GM19438 (cell line): ENCODE measurements around the gene CORO1A.
"Not testable (repeated sequence)": the region's sequence is repeated elsewhere in the genome, so short reads cannot be mapped to it uniquely, and the experiment has no call there.

Experiments
- ATAC-seq: cut with Tn5 transposase; IDR thresholded peaks from one replicate; pipeline ENCODE4 v1.9.1; 2021; ENCODE audit warnings: low read depth; ENCODE audit not compliant: unreplicated experiment

CORO1A gene

DNA sequence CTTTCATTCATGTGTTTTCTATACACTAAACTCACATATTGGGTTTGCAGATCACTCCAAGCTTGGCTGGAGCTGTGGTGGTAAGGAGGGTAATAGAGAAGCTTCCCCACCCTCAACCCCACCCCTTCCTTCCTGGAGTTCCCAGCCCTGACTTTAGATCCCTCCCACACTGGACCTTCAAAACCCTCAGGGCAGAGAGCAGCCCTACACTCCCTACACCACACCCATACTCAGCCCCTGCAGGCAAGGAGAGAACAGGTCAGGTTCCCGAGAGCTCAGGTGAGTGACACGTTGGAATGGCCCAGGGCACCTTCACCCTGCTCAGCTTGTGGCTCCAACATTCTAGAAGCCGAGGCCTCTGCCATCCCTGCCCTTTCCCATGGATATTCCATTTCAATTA, 15.6 kb downstream of the CORO1A start, which contains the start of gene SULT1A3:
TSS of gene SULT1A3 (plus strand) at position 207 of the 400 bp plus-strand sequence. CDS start 1,474 bp downstream, outside the sequence.
- ATAC-seq = not testable (repeated sequence)

DNA sequence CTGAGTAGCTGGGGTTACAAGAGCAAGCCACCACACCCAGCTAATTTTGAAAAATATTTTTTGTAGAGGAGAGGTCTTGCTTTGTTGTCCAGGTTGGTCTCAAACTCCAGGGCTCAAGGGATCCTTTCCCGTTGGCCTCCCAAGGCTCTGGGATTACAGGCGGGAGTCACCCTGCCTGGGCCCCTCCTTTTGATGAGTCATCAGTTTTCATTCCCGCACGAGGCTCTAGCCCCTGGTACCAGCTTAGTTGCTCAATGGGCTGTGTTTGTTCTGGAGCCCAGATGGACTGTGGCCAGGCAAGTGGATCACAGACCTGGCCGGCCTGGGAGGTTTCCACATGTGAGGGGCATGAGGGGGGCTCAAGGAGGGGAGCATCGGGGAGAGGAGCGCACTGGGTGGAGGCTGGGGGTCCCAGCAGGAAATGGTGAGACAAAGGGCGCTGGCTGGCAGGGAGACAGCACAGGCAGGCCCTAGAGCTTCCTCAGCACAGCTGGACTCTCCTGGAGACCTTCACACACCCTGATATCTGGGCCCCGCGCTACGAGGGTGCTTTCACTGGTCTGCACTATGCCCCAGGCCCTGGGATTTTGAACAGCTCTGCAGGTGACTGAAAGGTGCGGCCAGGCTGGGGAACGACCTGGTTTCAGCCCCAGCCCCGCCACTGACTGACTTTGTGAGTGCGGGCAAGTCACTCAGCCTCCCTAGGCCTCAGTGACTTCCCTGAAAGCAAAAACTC, 16.4 kb downstream of the CORO1A start:
- ATAC-seq = not testable (repeated sequence)

DNA sequence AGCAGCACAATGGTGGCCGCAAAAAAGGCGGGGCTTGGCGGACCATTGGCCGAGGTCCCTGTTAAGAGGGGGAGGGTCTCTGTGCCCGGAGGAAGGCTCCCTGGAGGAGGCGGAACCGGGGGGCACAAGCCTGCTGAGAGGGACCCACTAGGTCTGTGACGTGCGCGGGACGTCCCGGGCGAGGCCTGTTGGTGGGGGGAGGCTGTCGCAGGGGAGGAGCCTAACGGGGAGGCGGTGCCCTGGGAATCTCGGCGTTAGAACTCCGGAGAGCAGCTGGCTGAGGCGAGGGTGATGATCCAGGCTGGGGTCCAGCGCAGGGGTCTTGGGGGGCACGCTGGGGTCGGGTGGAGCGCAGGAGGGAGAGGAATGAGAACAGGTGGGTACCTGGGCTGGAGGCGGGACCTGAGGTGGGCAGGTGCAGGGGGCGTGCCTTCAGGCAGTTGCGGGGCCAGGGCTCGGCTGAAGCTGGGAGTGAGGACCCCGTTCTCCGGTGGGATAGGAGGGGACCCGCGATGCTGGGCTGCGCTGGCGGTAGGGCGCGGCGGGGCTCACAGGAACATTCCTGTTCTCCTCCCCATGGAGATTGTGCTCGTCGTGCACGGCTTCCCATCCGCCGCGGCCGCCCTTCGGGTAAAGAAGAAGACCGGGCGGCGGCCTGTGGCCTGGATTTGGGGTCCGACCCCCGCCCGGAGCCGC, 22.3 kb downstream of the CORO1A start:
- ATAC-seq = not testable (repeated sequence)

DNA sequence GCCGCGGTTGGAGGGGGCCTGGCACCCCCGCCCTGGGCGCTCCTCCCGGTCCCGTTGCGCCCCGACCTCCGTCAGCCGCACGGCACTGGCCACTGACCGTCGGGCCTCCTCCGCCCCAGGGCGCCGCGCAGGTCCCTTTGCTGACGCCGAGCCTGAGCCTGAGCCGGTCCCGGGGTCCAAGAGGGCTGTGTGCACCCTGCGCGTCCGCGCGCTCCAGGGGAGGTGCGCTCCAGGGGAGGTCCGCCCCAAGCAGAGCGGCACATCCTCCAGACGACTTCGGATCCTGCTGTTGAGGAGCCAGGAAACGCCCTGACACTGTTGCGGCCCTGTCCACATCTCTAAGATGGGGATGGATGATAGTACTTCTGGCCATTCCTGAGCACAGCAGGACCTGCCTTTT, 22.9 kb downstream of the CORO1A start:
- not testable (repeated sequence) for ATAC-seq

DNA sequence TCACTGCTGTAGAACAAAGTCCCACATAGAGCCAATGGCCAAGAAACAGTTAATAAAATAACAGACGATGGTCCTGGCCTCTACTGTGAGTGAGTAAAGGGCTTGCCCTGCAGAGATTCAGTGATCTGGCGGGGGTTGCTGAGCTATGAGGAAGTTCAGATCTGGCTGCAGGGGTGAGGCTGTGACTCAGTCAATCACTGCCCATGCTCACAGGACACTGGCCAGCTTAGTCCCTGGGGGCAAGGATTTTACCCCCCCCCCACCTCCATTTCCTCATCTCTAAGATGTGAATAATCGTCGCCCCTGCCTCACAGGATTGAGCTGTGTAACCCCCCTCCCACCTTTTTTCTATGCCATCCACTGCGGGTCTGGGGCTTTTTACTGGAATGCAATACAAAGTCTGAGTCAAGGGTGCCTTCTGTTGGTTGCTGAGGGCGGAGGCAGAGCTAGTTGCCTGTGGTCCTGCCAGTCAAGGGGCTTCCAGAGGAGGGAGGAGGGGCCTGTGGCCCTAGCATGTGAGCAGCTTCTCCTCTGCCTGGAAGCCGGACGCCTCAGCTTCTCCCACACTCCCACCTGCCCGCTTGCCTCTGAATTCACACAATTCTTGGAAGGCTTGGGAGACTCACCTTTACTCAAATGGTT, 23.8 kb downstream of the CORO1A start:
- ATAC-seq = not testable (repeated sequence)

DNA sequence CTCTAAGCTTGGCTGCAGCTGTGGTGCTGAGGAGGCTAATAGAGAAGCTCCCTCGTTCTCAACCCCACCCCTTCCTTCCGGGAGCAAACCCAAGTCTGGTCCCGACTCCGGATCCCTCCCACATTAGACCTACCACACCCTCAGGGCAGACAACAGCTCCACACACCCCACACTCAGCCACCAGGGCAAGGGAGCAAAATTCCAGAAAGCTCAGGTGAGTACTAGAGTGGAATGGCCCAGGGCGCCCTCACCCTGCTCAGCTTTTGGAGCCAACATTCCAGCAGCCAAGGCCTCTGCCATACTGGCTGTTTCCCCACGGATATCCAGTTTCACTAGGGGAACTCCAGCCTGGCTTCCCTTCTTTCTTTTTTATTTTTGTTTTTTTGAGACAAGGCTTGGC, 25.6 kb downstream of the CORO1A start:
- ATAC-seq = not testable (repeated sequence)

DNA sequence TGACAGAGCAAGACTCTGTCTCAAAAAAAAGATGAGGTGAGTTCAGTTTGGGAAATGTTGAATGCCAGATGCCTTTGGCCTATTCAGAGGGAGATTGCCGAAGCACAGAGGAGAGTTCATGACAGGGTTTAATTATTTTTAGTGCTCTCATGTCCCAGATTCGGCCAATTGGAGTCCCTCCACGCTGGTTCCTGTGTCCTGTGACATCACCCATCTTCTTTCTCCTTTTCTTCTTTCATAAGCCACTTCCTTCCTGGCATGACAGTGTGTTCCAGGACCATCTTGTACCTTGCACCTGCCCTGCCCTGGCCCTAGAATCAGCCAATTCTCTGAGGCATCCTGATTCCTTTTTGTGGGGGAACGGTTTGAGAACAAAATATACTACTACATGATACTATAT, 28.0 kb downstream of the CORO1A start:
- ATAC-seq = not testable (repeated sequence)

DNA sequence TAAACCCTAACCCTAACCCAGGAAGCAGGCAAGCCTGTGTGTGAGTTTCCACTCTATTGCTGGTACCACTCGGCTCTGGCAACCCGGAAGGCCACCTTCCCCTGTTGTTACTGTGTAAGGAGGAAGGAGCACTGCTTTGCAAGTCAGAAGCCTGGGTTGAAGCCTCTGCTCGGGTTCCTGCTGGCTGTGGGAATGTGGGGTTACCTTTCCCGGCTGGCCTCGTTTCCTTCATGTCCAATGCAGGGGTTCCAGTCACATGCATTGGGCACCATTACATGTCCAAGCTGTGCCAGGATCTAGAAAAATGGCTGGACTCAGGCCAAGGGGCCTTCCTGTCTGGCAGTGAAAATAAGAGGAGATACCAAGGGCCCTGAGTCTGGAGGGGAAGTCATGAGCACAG, 33.7 kb downstream of the CORO1A start:
- not testable (repeated sequence) for ATAC-seq
